ENCODE results near the gene ARHGAP33. TPM values are rescaled to one million over a fixed set of nuclear protein-coding genes. Genes with fewer than 3 reads are reported as not detected.

Gene ARHGAP33
- total RNA-seq, 4 donors from 2014 or later = 1.3 to 8.4 (median 2.3) TPM

GRCh38 chr19:35781650-35782049 lies 6.3 kb downstream of the ARHGAP33 start:
- WGBS, 2 donors = 85 to 93% methylated on average over 6 to 8 of the region's 9 CpGs
- Histone ChIP-seq H3K4me1 (peaks cover 0 to under 1% (median 0%) of the 10 kb centered on the region in 3 donors), H3K36me3 (peaks cover 0 to 65% (median 0%) of the 10 kb centered on the region in 3 donors), H3K27me3 (no peaks in the 10 kb centered on the region), H3K9me3 (no peaks in the 10 kb centered on the region), H3K4me3 (no peak overlapping the region), H3K27ac (no peak overlapping the region)
- no peak for DNase-seq
- TF ChIP-seq, protein P1, sequence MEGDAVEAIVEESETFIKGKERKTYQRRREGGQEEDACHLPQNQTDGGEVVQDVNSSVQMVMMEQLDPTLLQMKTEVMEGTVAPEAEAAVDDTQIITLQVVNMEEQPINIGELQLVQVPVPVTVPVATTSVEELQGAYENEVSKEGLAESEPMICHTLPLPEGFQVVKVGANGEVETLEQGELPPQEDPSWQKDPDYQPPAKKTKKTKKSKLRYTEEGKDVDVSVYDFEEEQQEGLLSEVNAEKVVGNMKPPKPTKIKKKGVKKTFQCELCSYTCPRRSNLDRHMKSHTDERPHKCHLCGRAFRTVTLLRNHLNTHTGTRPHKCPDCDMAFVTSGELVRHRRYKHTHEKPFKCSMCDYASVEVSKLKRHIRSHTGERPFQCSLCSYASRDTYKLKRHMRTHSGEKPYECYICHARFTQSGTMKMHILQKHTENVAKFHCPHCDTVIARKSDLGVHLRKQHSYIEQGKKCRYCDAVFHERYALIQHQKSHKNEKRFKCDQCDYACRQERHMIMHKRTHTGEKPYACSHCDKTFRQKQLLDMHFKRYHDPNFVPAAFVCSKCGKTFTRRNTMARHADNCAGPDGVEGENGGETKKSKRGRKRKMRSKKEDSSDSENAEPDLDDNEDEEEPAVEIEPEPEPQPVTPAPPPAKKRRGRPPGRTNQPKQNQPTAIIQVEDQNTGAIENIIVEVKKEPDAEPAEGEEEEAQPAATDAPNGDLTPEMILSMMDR (IDR thresholded peaks at IDR 0.05) = no peak
- no peak for TF ChIP-seq POLR2A (IDR thresholded peaks at IDR 0.05)
- intact Hi-C loops (cut with DNase I) = no loop called here

DNA sequence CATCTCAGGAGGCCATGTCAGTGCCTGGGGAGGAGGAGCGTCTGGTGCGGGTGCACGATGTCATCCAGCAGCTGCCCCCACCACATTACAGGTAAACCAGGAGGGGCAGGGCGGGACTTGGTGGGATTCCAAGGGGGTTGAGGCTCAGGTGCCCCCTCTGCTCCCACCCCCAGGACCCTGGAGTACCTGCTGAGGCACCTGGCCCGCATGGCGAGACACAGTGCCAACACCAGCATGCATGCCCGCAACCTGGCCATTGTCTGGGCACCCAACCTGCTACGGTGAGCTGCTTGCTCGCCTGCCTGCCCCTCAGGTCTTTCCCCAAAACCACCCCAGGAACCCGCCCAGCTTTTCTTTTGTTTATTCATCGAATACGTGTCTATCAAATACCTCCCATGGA lies 7.2 kb downstream of the ARHGAP33 start:
- 91 to 95% methylated on average over 4 to 8 of the region's 12 CpGs for WGBS, 2 donors
- no peak overlapping the region for H3K4me3 ChIP-seq
- intact Hi-C loops (cut with DNase I) = no loop called here
- no peaks in the 10 kb centered on the region for H3K4me1 ChIP-seq
- H3K9me3 ChIP-seq = no peaks in the 10 kb centered on the region
- no peaks in the 10 kb centered on the region for H3K27me3 ChIP-seq
- peaks cover 0 to 73% (median 0%) of the 10 kb centered on the region in 3 donors for H3K36me3 ChIP-seq
- DNase-seq = no peak
- no peak overlapping the region for H3K27ac ChIP-seq
- TF ChIP-seq POLR2A (IDR thresholded peaks at IDR 0.05) = no peak
- TF ChIP-seq, protein P1 (IDR thresholded peaks at IDR 0.05) = no peak

- intact Hi-C loops (cut with DNase I) = no loop called here
- 82 to 84% methylated on average over 18 to 20 of the region's 28 CpGs for WGBS, 2 donors
- Histone ChIP-seq H3K27me3 (no peaks in the 10 kb centered on the region), H3K4me3 (no peak overlapping the region), H3K4me1 (no peaks in the 10 kb centered on the region), H3K9me3 (no peaks in the 10 kb centered on the region), H3K36me3 (peaks cover 0 to 62% (median 0%) of the 10 kb centered on the region in 3 donors), H3K27ac (no peak overlapping the region)
- TF ChIP-seq, protein P1 (IDR thresholded peaks at IDR 0.05) = no peak
- no peak for TF ChIP-seq POLR2A (IDR thresholded peaks at IDR 0.05)
- no peak for DNase-seq
These were observed 8.4 kb downstream of the ARHGAP33 start for GRCh38 chr19:35783469-35784434.

DNA sequence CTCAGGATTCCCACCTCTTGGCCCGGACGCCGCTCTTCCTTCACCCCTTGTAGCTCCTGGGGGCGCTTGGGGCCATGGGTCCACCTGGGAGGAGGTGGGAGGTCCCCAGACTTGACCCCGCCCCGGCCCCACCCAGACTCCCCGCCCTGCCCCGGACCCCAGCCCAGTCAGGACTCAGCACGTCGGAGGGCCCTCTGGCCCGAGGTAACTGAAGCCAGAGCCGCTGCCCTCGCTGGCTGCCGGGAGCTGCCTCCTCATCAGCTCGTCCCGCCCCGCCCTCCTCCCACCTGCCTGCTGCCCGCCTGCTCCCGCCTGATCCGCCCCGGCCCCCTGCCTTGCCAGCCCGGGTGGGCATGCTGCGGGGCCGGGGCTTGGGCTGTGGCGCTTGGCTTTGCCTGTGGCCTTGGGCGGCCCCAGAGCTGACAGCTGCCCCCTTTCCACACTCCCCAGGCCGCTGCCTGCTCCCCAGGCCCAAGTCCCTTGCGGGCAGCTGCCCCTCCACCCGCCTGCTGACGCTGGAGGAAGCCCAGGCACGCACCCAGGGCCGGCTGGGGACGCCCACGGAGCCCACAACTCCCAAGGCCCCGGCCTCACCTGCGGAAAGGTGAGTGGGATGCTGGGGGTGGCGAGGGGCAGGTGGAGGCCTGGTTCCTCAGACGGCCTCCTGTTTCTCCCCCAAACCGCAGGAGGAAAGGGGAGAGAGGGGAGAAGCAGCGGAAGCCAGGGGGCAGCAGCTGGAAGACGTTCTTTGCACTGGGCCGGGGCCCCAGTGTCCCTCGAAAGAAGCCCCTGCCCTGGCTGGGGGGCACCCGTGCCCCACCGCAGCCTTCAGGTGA lies 9.4 kb downstream of the ARHGAP33 start:
- no peak for DNase-seq
- intact Hi-C loops (cut with DNase I) = no loop called here
- no peaks in the 10 kb centered on the region for H3K4me1 ChIP-seq
- no peak overlapping the region for H3K4me3 ChIP-seq
- no peaks in the 10 kb centered on the region for H3K9me3 ChIP-seq
- H3K27ac ChIP-seq = no peak overlapping the region
- WGBS, 2 donors = 66 to 93% methylated on average over 4 to 13 of the region's 45 CpGs
- peaks cover 0 to 59% (median 0%) of the 10 kb centered on the region in 3 donors for H3K36me3 ChIP-seq
- TF ChIP-seq, protein P1 (IDR thresholded peaks at IDR 0.05) = no peak
- TF ChIP-seq POLR2A (IDR thresholded peaks at IDR 0.05) = no peak
- H3K27me3 ChIP-seq = no peaks in the 10 kb centered on the region

DNA sequence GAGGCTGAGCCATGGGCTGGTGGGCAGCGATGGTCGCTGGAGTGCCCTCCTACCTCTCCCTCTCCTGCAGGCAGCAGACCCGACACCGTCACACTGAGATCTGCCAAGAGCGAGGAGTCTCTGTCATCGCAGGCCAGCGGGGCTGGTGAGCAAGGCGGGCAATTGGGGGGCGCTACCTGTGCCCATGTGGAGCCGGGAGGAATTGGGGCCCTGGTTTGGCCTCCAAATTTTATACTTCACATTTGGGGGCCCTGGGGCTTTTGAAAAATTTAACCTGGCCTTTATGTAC lies 9.9 kb downstream of the ARHGAP33 start:
- TF ChIP-seq, protein P1 (IDR thresholded peaks at IDR 0.05) = no peak
- no peak for TF ChIP-seq POLR2A (IDR thresholded peaks at IDR 0.05)
- Histone ChIP-seq H3K4me3 (no peak overlapping the region), H3K27me3 (no peaks in the 10 kb centered on the region), H3K9me3 (no peaks in the 10 kb centered on the region), H3K36me3 (peaks cover 0 to 53% (median 0%) of the 10 kb centered on the region in 3 donors), H3K27ac (no peak overlapping the region), H3K4me1 (no peaks in the 10 kb centered on the region)
- no peak for DNase-seq
- 89% methylated on average over 8 of the region's 10 CpGs; no CpG with 5 or more reads in 1 of the 2 donors for WGBS, 2 donors
- intact Hi-C loops (cut with DNase I) = no loop called here

All from esophagus squamous epithelium (tissue), 5 donors.